ENCODE results near the gene RBM41. TPM values are rescaled to one million over a fixed set of nuclear protein-coding genes. Genes with fewer than 3 reads are reported as not detected.
A peak's percentile ranks its signal among the peaks of the same experiment; 100 is the strongest.

RBM41 gene
- total and polyA plus RNA-seq, 9 of the 15 experiments (the other 6 are each of a cell fraction or from before 2014, with no cell fraction given), result 11.6 to 51.8 (median 27.9) TPM

DNA sequence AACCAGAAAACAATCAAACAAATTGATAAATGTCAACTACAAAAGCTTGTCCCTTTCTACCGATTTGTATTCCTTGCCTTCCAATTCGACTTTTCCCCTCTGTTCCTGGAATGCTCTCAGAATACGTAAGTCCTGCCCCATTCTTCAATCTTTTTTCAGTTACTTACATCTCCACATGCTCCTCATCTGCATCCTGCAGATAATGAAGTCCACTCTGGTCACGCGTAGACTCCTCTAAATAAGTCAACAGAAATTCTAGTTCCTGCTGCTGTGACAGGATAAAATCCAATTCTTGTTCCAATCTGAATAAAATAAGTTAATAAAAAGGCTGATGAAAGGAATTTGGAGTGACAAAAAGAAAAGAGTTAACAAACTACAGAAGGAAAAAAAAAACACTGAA, 34.4 kb upstream of the RBM41 start:
- FAIRE-seq, result peak; percentile 89
- ChIA-PET CTCF (ENCODE audit: low intra/inter-chr PET ratio) (no interaction called here), POLR2A (no interaction called here)
- WGBS (ENCODE audit: insufficient coverage, low coverage, missing lambda C conversion rate), result 2% methylated on average over 5 of the region's 5 CpGs
- BruUV-seq (replicated peaks), result no TSS peak
- no peaks in the 10 kb centered on the region for H3K27me3 ChIP-seq (ENCODE audit: control insufficient read depth in 2 of 2, insufficient read depth in 2 of 2, low read length in 2 of 2)
- peak overlapping the region; percentile 33; the same call in 1 of the 2 replicates for H2AFZ ChIP-seq (ENCODE audit: low read depth, low read length)
- no peak overlapping the region; the same call in 1 of the 2 replicates for H3K4me3 ChIP-seq
- intact Hi-C loops (cut with micrococcal nuclease) (loop anchor here (5.0 kb wide), 1 partner anchor 54 kb away; the partner anchor contains the start of genes DNAAF6 and NUP62CL), in situ Hi-C loops (cut with MboI) (no loop called here)
- H4K20me1 ChIP-seq (replicated peaks; ENCODE audit: control insufficient read depth, insufficient read depth, low read length), result no peaks in the 10 kb centered on the region
- peak; percentile 78 for ATAC-seq
- peaks cover 5 to 30% of the 10 kb centered on the region in 2 experiments; a peak in 3 of 5 replicates for H3K4me1 ChIP-seq (replicated peaks in 1 of 2; ENCODE audit: control insufficient read depth in 2 of 2, insufficient read depth in 2 of 2, low read length in 2 of 2)
- H3K9ac ChIP-seq (ENCODE audit: insufficient read depth in 1 of 2, low read depth in 2 of 2, low read length in 2 of 2), result peak overlapping the region in 1 of 2 experiments; percentile 60; a peak in 2 of 4 replicates
- H3K79me2 ChIP-seq (ENCODE audit: control insufficient read depth, insufficient read depth, low read length), result peaks cover 36% of the 10 kb centered on the region
- H3K4me2 ChIP-seq (ENCODE audit: insufficient read depth, low read length), result peak overlapping the region; percentile 61
- H3K27ac ChIP-seq (ENCODE audit: extremely low read depth, low read depth, low read length), result peak overlapping the region; percentile 77
- peak in 3 of 4 experiments; percentile 11 to 80 (median 41) for DNase-seq (ENCODE audit: extremely low read depth in 1 of 4, low spot score in 3 of 4)
- peaks cover 38% of the 10 kb centered on the region for H3K36me3 ChIP-seq (ENCODE audit: control insufficient read depth, insufficient read depth, low read length)
- H3K9me3 ChIP-seq (replicated peaks; ENCODE audit: control insufficient read depth, insufficient read depth, low read depth, low read length), result no peaks in the 10 kb centered on the region
- no peaks in the 10 kb centered on the region for H3K9me1 ChIP-seq (ENCODE audit: control insufficient read depth, insufficient read depth, low read length)
- TF ChIP-seq, protein P1, sequence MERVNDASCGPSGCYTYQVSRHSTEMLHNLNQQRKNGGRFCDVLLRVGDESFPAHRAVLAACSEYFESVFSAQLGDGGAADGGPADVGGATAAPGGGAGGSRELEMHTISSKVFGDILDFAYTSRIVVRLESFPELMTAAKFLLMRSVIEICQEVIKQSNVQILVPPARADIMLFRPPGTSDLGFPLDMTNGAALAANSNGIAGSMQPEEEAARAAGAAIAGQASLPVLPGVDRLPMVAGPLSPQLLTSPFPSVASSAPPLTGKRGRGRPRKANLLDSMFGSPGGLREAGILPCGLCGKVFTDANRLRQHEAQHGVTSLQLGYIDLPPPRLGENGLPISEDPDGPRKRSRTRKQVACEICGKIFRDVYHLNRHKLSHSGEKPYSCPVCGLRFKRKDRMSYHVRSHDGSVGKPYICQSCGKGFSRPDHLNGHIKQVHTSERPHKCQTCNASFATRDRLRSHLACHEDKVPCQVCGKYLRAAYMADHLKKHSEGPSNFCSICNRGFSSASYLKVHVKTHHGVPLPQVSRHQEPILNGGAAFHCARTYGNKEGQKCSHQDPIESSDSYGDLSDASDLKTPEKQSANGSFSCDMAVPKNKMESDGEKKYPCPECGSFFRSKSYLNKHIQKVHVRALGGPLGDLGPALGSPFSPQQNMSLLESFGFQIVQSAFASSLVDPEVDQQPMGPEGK (CRISPR knock-in tag; IDR thresholded peaks at IDR 0.05; ENCODE audit: borderline replicate concordance), result no peak
- TF ChIP-seq MTA3 (IDR thresholded peaks at IDR 0.05; ENCODE audit: borderline replicate concordance), result no peak
- TF ChIP-seq MAFK (IDR thresholded peaks at IDR 0.05; ENCODE audit: low read length), result no peak
- TF ChIP-seq, protein P2, sequence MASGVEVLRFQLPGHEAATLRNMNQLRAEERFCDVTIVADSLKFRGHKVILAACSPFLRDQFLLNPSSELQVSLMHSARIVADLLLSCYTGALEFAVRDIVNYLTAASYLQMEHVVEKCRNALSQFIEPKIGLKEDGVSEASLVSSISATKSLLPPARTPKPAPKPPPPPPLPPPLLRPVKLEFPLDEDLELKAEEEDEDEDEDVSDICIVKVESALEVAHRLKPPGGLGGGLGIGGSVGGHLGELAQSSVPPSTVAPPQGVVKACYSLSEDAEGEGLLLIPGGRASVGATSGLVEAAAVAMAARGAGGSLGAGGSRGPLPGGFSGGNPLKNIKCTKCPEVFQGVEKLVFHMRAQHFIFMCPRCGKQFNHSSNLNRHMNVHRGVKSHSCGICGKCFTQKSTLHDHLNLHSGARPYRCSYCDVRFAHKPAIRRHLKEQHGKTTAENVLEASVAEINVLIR (CRISPR knock-in tag; IDR thresholded peaks at IDR 0.05), result no peak
- no peak for TF ChIP-seq NELFE (IDR thresholded peaks at IDR 0.05; ENCODE audit: insufficient read depth, insufficient read length)
- TF ChIP-seq HDAC3 (IDR thresholded peaks at IDR 0.05; ENCODE audit: borderline replicate concordance, partially characterized antibody), result peak; percentile 60
- TF ChIP-seq DMBX1 (CRISPR knock-in tag; IDR thresholded peaks at IDR 0.05; ENCODE audit: borderline replicate concordance), result 0 out of 2 replicates have a peak, but pooled peaks have one; percentile 31
- peak; percentile 51; the same call in 1 of the 2 replicates for TF ChIP-seq LEF1 (IDR thresholded peaks at IDR 0.05)
- TF ChIP-seq TBL1XR1 (IDR thresholded peaks at IDR 0.05; ENCODE audit: low read length in 2 of 2), result peak in 1 of 2 experiments; percentile 54; a peak in 1 of 4 replicates
- TF ChIP-seq GATA2 (CRISPR knock-in tag; IDR thresholded peaks at IDR 0.05), result 0 out of 2 replicates have a peak, but pooled peaks have one; percentile 37
- TF ChIP-seq TRIM24 (IDR thresholded peaks at IDR 0.05), result peak in 1 of 2 experiments; percentile 20; a peak in 1 of 4 replicates
- peak; percentile 66 for TF ChIP-seq MTA2 (IDR thresholded peaks at IDR 0.05; ENCODE audit: low read depth)
- TF ChIP-seq HDAC2 (IDR thresholded peaks at IDR 0.05), result peak; percentile 40; the same call in 1 of the 2 replicates
- no peak for TF ChIP-seq TGIF2 (CRISPR knock-in tag; IDR thresholded peaks at IDR 0.05)
- TF ChIP-seq ZNF175 (CRISPR knock-in tag; IDR thresholded peaks at IDR 0.05; ENCODE audit: low read depth), result 0 out of 2 replicates have a peak, but pooled peaks have one; percentile 45
- TF ChIP-seq HDAC1 (IDR thresholded peaks at IDR 0.05), result peak in 1 of 2 experiments; percentile 57; a peak in 1 of 4 replicates
- TF ChIP-seq SMARCA4 (IDR thresholded peaks at IDR 0.05), result peak; percentile 83
- peak; percentile 61; the same call in 1 of the 2 replicates for TF ChIP-seq L3MBTL2 (IDR thresholded peaks at IDR 0.05)
- 0 out of 2 replicates have a peak, but pooled peaks have one; percentile 34 for TF ChIP-seq RNF2 (IDR thresholded peaks at IDR 0.05)
- TF ChIP-seq NFE2L1 (tag; IDR thresholded peaks at IDR 0.05; ENCODE audit: borderline replicate concordance, low read depth), result no peak
- 0 out of 2 replicates have a peak, but pooled peaks have one; percentile 40 for TF ChIP-seq ZKSCAN8 (CRISPR knock-in tag; IDR thresholded peaks at IDR 0.05)
- TF ChIP-seq MEIS2 (IDR thresholded peaks at IDR 0.05; ENCODE audit: partially characterized antibody), result peak; percentile 31

Measured in K562 (cell line).